Stimulated activated CD4-positive, alpha-beta T cell treated with anti-CD3 and anti-CD28 coated beads, Interleukin-2, amount 100 ng/mL, for 4 hours (primary cell): Measurements from ENCODE around the gene MMP10.

Experiments
- DNase-seq: peaks from one replicate; pipeline ENCODE4 v3.0.0-alpha.2; 2020; ENCODE audit warnings: low read depth

MMP10 gene

DNA sequence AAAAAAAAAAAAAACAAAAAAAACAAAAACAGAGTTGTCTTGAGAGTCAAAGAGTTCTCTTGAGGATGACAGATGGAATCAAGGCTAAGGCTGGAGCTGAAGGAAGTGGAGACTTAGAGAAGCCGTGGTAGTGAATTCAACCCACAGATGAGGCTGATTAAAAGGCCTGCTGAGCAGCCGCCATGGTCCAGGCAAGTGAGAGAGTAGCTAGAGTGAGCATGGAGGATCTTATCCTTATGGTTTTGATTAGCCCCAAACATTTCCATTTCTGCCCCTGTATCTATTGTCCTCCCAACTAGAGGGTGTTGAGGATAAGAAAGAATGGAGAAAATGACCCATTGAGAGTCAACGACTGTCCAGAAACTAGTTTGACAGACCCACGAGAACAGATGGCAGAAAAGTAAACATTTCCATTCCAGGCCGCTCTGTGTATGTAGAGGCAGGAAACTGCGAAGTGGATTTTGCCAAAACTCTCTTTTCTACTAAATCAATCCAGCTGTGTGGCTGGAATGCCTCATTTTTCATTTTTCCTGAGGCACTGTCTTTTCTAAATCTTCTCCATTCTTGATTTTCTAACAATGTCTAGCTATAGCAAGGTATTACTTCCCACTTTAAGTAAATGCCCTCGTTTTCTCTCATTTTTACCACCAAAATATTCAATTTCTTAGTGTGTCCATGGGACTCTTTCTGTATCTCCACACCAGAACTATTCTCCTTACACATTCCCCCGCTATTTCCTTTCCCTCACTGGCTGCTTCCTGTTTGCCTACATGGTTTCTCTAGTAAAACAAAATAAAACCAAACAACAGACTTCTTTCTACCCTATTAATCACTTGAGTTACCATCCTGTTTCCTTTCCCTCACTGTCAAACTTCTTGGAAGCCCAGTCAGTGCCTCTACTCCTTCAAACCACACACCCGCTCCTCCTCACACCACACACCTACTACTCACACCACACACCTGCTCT, 50.3 kb downstream of the MMP10 start:
- no peak for DNase-seq

DNA sequence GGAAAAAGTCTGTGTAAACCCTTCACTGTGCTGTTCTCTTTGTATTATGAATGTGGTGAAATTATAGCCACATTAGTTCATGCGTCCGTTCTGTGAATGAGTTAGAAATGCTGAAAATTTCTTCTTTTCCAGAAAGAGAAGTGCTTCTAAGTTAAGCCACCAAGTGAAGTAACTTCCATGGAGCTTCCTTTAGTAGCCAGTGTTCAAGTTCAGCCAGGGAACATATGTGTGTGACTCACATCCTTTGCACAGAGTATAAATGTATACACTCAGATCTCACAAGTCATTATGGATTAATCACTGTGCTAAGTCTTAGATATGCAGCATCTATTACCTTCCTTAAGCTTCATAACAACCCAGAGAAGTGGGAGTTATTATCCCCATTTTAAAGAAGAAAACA, 52.5 kb downstream of the MMP10 start:
- DNase-seq, result no peak

DNA sequence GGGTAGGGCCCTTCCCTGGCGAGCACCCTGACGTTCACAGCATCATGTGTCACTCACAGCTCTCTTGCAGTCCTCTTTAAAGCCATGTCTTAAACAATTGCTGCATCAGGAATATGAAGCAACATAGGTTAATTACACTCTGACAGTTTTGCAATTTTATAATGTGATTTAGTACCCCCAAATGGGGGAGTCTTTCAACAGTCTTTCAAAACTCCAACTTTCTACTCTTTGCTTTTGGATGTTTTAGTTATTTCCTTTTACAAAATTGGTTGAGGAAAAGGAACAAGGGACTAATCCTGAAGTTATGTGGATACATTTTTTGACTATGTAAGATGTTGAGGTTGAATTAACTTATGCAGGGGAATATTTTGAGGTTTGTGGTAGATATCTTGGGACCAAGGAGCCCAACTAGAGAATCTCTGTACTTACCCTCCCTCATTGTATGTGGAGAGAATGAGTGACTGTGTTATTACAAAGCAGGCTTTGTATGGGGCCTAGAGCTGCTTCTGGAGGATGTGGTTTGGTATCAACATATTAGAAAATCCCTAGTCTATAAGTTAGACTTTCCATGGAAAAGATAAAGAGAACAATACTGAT, 55.4 kb downstream of the MMP10 start, which contains the start of gene MMP8:
Gene MMP8, minus strand, starts transcription at position 51 of the 597 bp plus-strand sequence. CDS start 99 bp downstream, outside the sequence.
- no peak for DNase-seq

DNA sequence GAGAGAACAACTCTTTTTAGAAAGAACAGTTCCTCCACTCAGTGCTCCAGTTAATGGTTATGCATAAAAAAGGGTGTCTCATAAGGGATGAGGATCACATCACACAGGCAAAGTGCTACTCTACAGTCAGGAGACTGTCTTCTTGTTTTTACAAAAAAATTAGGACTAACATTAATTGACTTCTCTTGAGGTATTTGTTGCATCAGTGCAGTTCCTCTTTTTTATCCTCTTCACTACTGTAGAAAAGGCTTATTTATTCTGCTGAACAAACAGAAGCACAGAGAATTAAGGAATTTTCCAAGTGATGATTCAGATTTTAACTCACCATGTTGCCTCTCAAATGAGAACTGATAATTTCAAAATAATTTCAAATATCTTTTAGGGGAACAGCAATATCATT, 57.6 kb downstream of the MMP10 start:
- no peak for DNase-seq
